ENCODE data around the gene SLC10A7. TPM values are rescaled to one million over a fixed set of nuclear protein-coding genes. Genes with fewer than 3 reads are reported as not detected.

The SLC10A7 gene
- total RNA-seq, 2 donors from 2014 or later: 16.9 to 18.0 TPM

DNA sequence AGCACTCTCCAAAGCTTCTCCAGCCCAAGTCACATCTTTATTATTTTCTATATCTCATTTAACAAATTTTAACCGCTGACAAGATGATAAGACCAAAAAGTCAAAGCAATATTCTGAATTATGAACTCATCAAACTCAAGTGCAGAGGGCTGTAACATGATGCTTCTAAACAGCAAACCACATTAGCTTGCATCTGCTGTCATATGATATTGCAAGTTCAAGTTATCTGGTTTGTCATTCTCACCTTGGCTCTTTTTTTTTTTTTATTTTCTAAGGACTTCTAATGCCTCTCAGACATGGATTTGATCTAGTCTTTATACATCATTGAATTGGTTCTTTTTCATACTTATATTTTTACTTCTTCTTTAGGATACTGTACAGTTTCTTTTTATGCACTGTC lies 93.4 kb downstream of the SLC10A7 start:
- H3K27ac Mint-ChIP-seq: no peak overlapping the region
- no peaks in the 10 kb centered on the region for H3K36me3 Mint-ChIP-seq
- ATAC-seq: no peak

DNA sequence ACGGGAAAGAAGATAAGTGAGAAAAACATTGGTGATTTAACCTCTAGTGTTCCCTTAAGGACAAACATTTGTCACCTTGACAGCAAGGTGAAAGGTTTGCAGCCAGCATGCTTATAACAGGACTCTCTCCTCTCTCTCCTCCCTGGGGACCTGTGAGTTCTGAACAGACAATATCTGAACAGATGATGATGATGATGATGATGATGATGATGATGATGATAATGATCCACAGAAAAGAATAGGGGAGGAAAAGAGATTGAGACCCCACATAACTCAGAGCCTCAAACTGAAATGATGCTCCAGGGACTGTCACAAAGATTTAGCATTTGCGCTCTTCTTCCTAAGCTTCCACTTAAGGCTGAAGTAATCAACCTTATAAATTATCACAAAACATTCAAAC lies 103.9 kb downstream of the SLC10A7 start:
- H3K36me3 Mint-ChIP-seq: peaks cover 0 to 6% of the 10 kb centered on the region in 2 donors
- no peak for DNase-seq (ENCODE audit: low spot score in 2 of 2)
- no peak for ATAC-seq
- H3K9me3 Mint-ChIP-seq: no peaks in the 10 kb centered on the region
- no peak overlapping the region for H3K27ac Mint-ChIP-seq

More for the DNA sequence above, 93.4 kb downstream of the SLC10A7 start:
- no peak for DNase-seq (ENCODE audit: low spot score in 2 of 2)
- no peaks in the 10 kb centered on the region for H3K9me3 Mint-ChIP-seq

DNA sequence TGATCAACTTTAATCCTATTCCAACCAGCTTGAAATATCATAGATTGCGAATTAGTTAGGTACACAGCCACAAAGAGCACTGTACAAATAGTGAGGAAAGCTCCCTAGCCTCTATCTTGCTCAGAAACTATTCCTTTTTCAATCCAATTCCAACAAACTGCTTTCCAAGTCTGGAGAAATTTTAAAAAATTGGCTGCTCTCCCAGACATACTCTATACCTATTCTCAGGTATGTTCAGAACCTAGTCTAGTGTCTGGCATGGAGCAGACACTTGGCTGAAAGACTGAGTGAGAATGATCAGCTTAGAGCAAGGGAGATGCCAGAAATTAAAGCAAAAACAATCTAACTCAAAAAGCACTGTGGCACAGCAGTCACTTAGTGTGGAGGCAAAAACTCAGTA lies 105.9 kb downstream of the SLC10A7 start:
- no peak for DNase-seq (ENCODE audit: low spot score in 2 of 2)
- no peak for ATAC-seq
- H3K36me3 Mint-ChIP-seq: no peaks in the 10 kb centered on the region
- H3K9me3 Mint-ChIP-seq: no peaks in the 10 kb centered on the region
- no peak overlapping the region for H3K27ac Mint-ChIP-seq

DNA sequence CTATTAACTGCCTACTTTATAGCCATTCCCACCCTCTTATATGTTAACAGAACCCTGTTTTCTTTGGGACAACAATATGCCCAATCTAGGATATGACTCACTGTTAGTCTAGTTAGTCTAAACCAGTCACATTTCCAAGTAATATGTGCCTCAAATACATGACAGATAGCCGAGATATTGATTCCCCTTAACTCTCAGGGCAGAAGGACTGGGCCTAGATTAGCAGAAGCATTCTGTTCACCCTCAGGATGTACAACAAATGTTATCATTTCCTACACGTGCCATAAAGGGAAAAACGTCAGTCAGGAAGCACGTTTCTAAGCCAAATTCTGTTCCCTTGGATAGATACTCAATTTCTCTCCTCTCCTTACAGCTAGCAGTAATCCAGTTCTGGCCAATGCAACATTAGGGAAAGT lies 114.1 kb downstream of the SLC10A7 start:
- DNase-seq (ENCODE audit: low spot score in 2 of 2): no peak
- Mint-ChIP-seq H3K27ac (peak overlapping the region in 1 of 2 donors; percentile 29), H3K9me3 (no peaks in the 10 kb centered on the region), H3K36me3 (no peaks in the 10 kb centered on the region)
- ATAC-seq: no peak

DNA sequence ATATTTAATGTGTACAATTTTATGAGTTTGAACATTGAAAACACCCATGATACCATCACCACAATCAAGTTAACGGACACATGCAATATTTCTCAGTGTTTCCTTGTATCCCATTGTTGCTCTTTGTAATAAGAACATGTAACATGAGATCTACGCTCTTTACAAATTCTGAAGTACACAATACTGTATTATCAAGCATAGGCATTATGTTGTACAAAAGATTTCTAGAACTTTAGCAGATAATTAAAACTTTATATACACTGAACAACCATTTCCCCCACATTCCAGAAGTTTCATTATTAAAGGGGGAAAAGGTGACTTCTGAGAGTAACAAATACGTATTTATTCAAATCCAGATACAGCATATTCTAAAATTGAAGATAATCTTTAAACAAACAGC lies 114.5 kb downstream of the SLC10A7 start:
- Mint-ChIP-seq H3K27ac (no peak overlapping the region), H3K36me3 (no peaks in the 10 kb centered on the region), H3K9me3 (no peaks in the 10 kb centered on the region)
- ATAC-seq (no peak), DNase-seq (ENCODE audit: low spot score in 2 of 2) (no peak)

- H3K9me3 Mint-ChIP-seq: no peaks in the 10 kb centered on the region
- H3K27ac Mint-ChIP-seq: no peak overlapping the region
- ATAC-seq (no peak), DNase-seq (ENCODE audit: low spot score in 2 of 2) (no peak)
- no peaks in the 10 kb centered on the region for H3K36me3 Mint-ChIP-seq
These were observed 120.5 kb downstream of the SLC10A7 start for GRCh38 chr4:146401274-146401673.

DNA sequence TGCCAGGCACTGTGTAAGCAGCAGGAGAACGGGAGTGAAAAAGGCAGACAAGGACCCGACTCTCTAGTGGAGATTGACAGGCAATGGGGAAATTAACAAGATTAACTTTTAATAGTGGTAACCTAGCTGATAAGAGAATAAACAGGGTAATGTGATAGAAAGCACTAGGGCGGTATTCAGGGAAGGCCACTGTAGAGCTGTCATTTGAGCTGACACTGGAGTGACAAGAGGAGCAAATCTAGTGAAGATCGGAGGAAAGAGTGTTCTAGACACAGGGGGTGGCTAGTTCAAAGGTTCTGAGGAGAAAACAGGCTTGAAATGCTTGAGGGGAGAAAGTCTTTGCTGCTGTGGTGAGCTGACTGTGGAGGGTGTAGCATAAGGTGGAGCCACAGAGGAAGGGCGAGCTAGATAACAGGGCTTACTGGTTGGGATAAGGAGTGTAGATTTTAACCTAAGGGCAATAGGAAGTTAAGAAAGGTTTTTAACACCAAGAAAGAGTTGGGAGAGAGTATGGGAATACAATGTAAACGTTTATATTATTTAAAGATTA lies 122.8 kb downstream of the SLC10A7 start:
- Mint-ChIP-seq H3K36me3 (no peaks in the 10 kb centered on the region), H3K27ac (no peak overlapping the region), H3K9me3 (no peaks in the 10 kb centered on the region)
- DNase-seq (ENCODE audit: low spot score in 2 of 2): no peak
- no peak for ATAC-seq

DNA sequence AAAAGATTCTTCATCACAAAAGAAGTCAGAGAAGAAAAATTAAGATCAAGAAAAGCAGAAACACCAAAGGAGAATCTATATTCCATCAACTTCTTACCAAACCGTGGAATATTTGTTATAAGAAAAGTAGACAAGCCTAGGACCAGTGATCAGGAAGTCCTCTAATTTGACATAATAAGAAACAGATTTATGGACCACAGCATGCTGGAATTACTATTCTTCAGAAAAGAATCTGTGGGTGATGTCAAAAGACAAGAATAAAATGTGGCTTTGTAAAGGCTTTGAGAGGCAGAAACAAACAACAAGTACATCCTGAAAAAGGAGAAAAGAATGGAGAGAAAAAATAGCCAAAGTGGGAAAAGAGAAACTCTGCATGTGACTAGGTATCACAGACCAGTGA lies 123.3 kb downstream of the SLC10A7 start:
- H3K9me3 Mint-ChIP-seq: no peaks in the 10 kb centered on the region
- ATAC-seq (no peak), DNase-seq (ENCODE audit: low spot score in 2 of 2) (no peak)
- H3K36me3 Mint-ChIP-seq: no peaks in the 10 kb centered on the region
- no peak overlapping the region for H3K27ac Mint-ChIP-seq

DNA sequence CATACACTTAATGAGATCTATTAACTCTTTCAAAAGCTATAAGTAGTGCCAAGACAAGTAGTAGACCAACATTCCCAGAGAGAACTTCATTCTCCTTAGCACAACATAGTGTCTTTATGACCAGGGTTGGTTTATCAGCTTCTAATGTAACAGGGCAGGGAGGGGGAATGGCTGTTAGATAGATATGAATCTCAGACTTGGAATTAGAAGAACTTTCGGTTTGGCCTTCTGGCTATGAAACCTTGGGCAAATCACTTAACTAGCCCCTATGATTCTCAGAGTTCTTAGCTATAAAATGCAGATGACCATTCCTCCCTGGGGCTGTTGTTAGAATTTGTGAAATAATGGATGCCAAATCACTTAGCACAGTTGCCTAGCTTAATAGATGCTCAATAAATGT lies 132.2 kb downstream of the SLC10A7 start:
- Mint-ChIP-seq H3K27ac (no peak overlapping the region), H3K36me3 (peaks cover 0 to 5% of the 10 kb centered on the region in 2 donors), H3K9me3 (no peaks in the 10 kb centered on the region)
- ATAC-seq (no peak), DNase-seq (ENCODE audit: low spot score in 2 of 2) (no peak)

- H3K36me3 Mint-ChIP-seq: peaks cover 0 to 5% of the 10 kb centered on the region in 2 donors
- no peak overlapping the region for H3K27ac Mint-ChIP-seq
- ATAC-seq: no peak
- DNase-seq (ENCODE audit: low spot score in 2 of 2): no peak
- peaks cover 0 to 4% of the 10 kb centered on the region in 2 donors for H3K9me3 Mint-ChIP-seq
These were observed 139.5 kb downstream of the SLC10A7 start for GRCh38 chr4:146382194-146382593.

GRCh38 chr4:146381263-146381872 lies 140.4 kb downstream of the SLC10A7 start:
- H3K9me3 Mint-ChIP-seq: peaks cover 0 to 4% of the 10 kb centered on the region in 2 donors
- peaks cover 0 to 3% of the 10 kb centered on the region in 2 donors for H3K36me3 Mint-ChIP-seq
- DNase-seq (ENCODE audit: low spot score in 2 of 2) (no peak), ATAC-seq (no peak)
- peak overlapping the region in 1 of 2 donors; percentile 24 for H3K27ac Mint-ChIP-seq

- DNase-seq (ENCODE audit: low spot score in 2 of 2) (no peak), ATAC-seq (no peak)
- peak overlapping the region in 1 of 2 donors; percentile 22 for H3K27ac Mint-ChIP-seq
- peaks cover 0 to 4% of the 10 kb centered on the region in 2 donors for H3K9me3 Mint-ChIP-seq
- H3K36me3 Mint-ChIP-seq: no peaks in the 10 kb centered on the region
These were observed 142.0 kb downstream of the SLC10A7 start for GRCh38 chr4:146379744-146380143.

GRCh38 chr4:146371812-146372211 lies 149.9 kb downstream of the SLC10A7 start:
- DNase-seq (ENCODE audit: low spot score in 2 of 2) (no peak), ATAC-seq (no peak)
- H3K27ac Mint-ChIP-seq: no peak overlapping the region
- no peaks in the 10 kb centered on the region for H3K36me3 Mint-ChIP-seq
- no peaks in the 10 kb centered on the region for H3K9me3 Mint-ChIP-seq

DNA sequence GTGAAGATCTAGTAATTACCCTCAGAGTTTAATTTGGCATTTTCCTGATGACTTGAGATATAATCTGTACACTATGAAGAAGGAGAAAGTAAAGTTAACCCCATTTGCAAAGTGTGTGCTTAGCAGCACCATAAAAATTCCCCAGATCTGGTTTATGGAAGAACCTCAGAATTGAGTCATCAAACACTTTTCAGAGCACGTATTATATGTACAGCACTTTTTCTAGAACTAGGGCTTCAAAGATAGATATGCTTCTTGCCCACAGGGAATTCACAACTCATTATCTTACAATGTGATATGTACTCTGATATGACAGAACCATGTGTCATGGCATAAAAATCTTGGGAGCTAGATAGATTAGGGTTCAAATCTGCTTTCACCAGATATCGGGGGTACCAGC lies 150.9 kb downstream of the SLC10A7 start:
- DNase-seq (ENCODE audit: low spot score in 2 of 2) (no peak), ATAC-seq (no peak)
- H3K9me3 Mint-ChIP-seq: no peaks in the 10 kb centered on the region
- H3K36me3 Mint-ChIP-seq: no peaks in the 10 kb centered on the region
- no peak overlapping the region for H3K27ac Mint-ChIP-seq

DNA sequence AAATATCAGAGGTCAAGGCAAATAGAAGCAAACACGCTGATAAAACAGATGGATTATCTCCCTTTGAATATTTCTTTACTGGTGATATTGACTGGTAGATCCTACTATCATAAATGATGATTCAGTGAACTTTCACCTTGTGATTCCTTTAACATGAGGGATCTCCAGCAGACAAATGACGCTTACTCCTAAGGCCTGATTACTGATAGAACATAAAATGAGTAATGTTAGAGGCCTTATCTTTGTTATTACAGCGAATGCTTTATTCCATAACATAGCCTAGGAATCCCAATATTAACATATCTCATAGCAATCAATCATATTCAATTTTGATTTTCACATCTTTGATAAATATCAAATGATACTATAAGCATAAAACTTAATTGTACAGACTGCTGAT lies 152.3 kb downstream of the SLC10A7 start:
- Mint-ChIP-seq H3K36me3 (no peaks in the 10 kb centered on the region), H3K9me3 (no peaks in the 10 kb centered on the region), H3K27ac (no peak overlapping the region)
- no peak for ATAC-seq
- DNase-seq (ENCODE audit: low spot score in 2 of 2): no peak

DNA sequence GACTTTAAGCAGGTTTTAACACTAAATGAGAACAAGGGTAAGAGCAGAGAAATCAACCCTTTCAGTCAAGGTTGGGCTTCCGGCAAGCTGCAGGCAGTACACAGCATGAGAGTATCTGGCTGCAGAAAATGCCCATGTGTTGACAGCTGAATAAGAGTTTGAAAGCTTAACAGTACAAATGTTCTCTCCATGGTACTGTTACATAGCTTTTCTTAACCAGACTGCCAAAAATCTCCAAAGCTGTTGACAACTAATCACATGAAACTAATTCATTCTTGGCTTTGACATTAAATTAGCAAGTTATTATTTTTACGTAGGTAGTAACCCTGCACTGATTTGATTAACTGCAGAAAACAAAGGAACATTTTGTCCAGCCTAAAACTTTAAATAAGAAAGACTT lies 153.5 kb downstream of the SLC10A7 start:
- DNase-seq (ENCODE audit: low spot score in 2 of 2): no peak
- no peak for ATAC-seq
- Mint-ChIP-seq H3K27ac (no peak overlapping the region), H3K9me3 (peaks cover 4 to 9% of the 10 kb centered on the region in 2 donors), H3K36me3 (peaks cover 7 to 10% of the 10 kb centered on the region in 2 donors)

- DNase-seq (ENCODE audit: low spot score in 2 of 2) (no peak), ATAC-seq (no peak)
- Mint-ChIP-seq H3K36me3 (peaks cover 7 to 16% of the 10 kb centered on the region in 2 donors), H3K27ac (no peak overlapping the region), H3K9me3 (peaks cover 9% of the 10 kb centered on the region in 2 donors)
These were observed 154.4 kb downstream of the SLC10A7 start for GRCh38 chr4:146367347-146367746.

GRCh38 chr4:146359771-146360170 lies 162.0 kb downstream of the SLC10A7 start:
- H3K36me3 Mint-ChIP-seq: peaks cover 21 to 30% of the 10 kb centered on the region in 2 donors

More at GRCh38 chr4:146359771-146360170, 162.0 kb downstream of the SLC10A7 start:
- H3K9me3 Mint-ChIP-seq: peaks cover 14 to 25% of the 10 kb centered on the region in 2 donors
- H3K27ac Mint-ChIP-seq: no peak overlapping the region
- no peak for ATAC-seq
- DNase-seq (ENCODE audit: low spot score in 2 of 2): no peak
